ENCODE measurements around the gene TRPM7. TPM values are rescaled to one million over a fixed set of nuclear protein-coding genes. Genes with fewer than 3 reads are reported as not detected.
A peak's percentile ranks its signal among the peaks of the same experiment; 100 is the strongest.

TRPM7 gene
- total and polyA plus RNA-seq, 2 of the 13 experiments (the other 11 are each of a cell fraction or from before 2014, with no cell fraction given), result 11.0 to 36.0 TPM

- TF ChIP-seq ZNF576 (CRISPR knock-in tag; IDR thresholded peaks at IDR 0.05) (no peak), ZNF326 (CRISPR knock-in tag; IDR thresholded peaks at IDR 0.05; ENCODE audit: borderline replicate concordance) (no peak), IKZF1 (IDR thresholded peaks at IDR 0.05) (no peak), PLSCR1 (CRISPR knock-in tag; IDR thresholded peaks at IDR 0.05; ENCODE audit: borderline replicate concordance) (no peak), KAT8 (CRISPR knock-in tag; IDR thresholded peaks at IDR 0.05) (peak; percentile 85), ZNF530 (CRISPR knock-in tag; IDR thresholded peaks at IDR 0.05; ENCODE audit: low read depth) (no peak), ATF7-NPFF (CRISPR knock-in tag; IDR thresholded peaks at IDR 0.05; ENCODE audit: low read depth) (peak; percentile 96; the same call in 1 of the 2 replicates), DBP (CRISPR knock-in tag; IDR thresholded peaks at IDR 0.05; ENCODE audit: not compliant biosample characterization) (no peak), ATF6 (CRISPR knock-in tag; conservative IDR thresholded peaks at IDR 0.05) (no peak), ZFX (CRISPR knock-in tag; IDR thresholded peaks at IDR 0.05; ENCODE audit: low read depth) (peak; percentile 99), ZNF816 (CRISPR knock-in tag; IDR thresholded peaks at IDR 0.05; ENCODE audit: borderline replicate concordance) (no peak), ZNF687 (CRISPR knock-in tag; IDR thresholded peaks at IDR 0.05) (peak; percentile 93), ZNF136 (CRISPR knock-in tag; IDR thresholded peaks at IDR 0.05; ENCODE audit: low read depth) (no peak; the same call in 1 of the 2 replicates)
- TF ChIP-seq, protein P1, sequence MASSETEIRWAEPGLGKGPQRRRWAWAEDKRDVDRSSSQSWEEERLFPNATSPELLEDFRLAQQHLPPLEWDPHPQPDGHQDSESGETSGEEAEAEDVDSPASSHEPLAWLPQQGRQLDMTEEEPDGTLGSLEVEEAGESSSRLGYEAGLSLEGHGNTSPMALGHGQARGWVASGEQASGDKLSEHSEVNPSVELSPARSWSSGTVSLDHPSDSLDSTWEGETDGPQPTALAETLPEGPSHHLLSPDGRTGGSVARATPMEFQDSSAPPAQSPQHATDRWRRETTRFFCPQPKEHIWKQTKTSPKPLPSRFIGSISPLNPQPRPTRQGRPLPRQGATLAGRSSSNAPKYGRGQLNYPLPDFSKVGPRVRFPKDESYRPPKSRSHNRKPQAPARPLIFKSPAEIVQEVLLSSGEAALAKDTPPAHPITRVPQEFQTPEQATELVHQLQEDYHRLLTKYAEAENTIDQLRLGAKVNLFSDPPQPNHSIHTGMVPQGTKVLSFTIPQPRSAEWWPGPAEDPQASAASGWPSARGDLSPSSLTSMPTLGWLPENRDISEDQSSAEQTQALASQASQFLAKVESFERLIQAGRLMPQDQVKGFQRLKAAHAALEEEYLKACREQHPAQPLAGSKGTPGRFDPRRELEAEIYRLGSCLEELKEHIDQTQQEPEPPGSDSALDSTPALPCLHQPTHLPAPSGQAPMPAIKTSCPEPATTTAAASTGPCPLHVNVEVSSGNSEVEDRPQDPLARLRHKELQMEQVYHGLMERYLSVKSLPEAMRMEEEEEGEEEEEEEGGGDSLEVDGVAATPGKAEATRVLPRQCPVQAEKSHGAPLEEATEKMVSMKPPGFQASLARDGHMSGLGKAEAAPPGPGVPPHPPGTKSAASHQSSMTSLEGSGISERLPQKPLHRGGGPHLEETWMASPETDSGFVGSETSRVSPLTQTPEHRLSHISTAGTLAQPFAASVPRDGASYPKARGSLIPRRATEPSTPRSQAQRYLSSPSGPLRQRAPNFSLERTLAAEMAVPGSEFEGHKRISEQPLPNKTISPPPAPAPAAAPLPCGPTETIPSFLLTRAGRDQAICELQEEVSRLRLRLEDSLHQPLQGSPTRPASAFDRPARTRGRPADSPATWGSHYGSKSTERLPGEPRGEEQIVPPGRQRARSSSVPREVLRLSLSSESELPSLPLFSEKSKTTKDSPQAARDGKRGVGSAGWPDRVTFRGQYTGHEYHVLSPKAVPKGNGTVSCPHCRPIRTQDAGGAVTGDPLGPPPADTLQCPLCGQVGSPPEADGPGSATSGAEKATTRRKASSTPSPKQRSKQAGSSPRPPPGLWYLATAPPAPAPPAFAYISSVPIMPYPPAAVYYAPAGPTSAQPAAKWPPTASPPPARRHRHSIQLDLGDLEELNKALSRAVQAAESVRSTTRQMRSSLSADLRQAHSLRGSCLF (CRISPR knock-in tag; IDR thresholded peaks at IDR 0.05; ENCODE audit: borderline replicate concordance), result no peak
Measured at GRCh38 chr15:50686469-50687301, at the start of gene TRPM7 (continued).
